Stimulated activated CD4-positive, alpha-beta T cell treated with anti-CD3 and anti-CD28 coated beads, Interleukin-15, amount 100 ng/mL, for 24 hours (primary cell): ENCODE results near the gene GGTLC2.

Experiments
- DNase-seq: peaks from one replicate; pipeline ENCODE4 v3.0.0-alpha.2; 2020

GGTLC2 gene

DNA sequence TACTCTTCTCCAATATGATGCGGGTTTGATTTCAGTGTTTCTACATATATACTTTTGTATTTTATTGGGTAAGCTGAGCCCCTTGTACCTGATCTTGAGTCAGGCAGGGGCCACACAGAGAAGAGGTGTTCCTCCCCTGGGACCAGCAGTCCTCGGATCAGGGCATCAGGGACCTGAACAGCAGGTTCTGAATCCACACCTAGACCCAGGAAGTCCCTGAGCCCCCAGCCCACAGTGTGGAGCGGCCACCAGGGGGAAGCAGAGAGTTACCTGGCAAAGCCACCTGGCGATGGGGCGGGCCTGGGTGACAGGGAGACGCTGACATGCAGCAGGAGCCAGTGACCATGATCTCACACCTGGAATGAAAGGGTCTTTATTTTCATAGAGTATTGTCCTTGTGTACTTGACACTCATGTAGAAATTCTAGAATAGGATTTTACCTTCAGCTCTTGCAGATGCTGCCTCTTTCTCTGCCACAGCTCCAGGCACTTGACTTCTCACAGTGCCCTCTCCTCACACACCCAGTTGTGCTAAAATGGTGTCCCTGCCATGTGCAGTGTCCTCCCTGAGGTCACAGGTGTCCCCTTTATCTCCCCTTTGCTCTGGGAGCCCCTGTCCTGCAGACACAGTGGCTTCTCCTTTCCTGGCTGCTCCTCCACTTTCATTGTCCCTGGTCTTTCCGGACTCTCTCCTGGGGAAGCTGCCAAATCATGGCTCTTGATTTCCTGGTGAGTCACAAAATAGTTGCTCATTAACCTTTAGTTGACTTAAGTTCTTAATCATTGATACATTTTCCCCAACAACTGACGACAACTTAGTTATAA, 48.5 kb downstream of the GGTLC2 start:
- DNase-seq: peak; percentile 77

DNA sequence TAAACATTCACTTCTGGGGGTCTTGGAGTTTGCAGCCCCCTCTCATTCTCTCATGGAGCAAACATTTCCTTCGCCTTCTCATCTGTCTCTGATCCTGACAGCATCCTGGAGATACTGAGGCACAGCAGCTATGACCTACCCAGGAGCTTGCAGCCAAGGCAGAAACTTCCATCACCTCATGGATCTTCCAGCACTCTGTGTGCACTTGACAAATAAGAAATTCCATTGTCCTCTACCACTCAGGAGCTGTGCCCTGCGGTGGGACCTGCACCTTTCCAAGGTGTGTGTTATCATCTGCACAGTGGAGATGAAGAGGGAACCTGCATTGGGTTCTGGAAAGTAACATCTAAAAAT, 49.1 kb downstream of the GGTLC2 start:
- no peak for DNase-seq

DNA sequence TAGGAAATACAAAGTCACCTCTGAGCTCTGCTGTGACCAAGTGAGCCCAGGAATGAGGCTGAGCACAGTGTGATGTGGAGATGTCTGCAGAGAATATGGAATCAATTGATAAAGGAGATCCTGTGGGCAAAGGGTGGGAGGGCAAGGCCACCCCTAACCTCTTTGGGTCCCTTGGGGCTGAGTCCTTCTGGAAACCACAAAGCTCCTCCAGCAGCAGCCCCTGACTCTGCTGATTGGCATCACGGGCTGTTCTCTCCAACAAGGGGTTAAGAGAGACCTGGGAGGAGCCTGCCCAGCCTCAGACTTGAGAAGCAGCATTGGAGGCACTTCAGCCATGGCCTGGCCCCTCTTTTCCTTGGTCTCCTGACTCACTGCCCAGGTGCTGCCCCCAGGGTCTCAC, 49.7 kb downstream of the GGTLC2 start:
- DNase-seq: no peak

DNA sequence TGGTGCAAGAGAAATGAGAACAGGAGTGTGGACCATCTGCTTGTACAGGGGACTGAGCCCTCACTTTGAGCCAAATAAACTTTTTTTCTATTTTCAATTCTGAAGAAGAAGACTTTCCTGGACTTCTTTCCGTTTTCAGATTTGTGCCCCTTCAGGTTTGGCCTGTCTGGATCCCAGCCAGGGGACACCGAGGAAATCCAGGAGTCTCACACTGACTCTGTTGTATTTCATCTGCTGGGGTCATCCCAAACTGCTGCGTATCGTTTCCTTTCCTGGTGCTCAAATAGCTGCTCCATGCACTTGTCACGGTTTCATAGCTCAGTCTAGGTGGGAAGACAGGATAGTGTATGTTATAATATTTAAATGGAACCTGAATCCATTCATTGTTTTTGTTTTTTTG, 51.7 kb downstream of the GGTLC2 start:
- no peak for DNase-seq
